Lung (tissue), 12 donors: ENCODE data around the gene WDR82. TPM values are rescaled to one million over a fixed set of nuclear protein-coding genes. Genes with fewer than 3 reads are reported as not detected.

Experiments used
- ATAC-seq: fragments of 200-7000 bp; cut with Tn5 transposase; one replicate; pipeline ENCODE4 v1.9.1; 2020; ENCODE audit warnings: moderate number of reproducible peaks; ENCODE audit not compliant: insufficient read depth, low FRiP score
- DNase-seq, 3 donors: peaks; one replicate each; pipeline ENCODE4 v3.0.0-alpha.2; 2013 to 2017
- H3K27ac ChIP-seq, 2 donors: one replicate each; pipeline ENCODE4 v1.5.1; 2013; ENCODE audit warnings: mild to moderate bottlenecking in 2 of 2, moderate library complexity in 2 of 2, control low read depth in 1 of 2, inconsistent platforms in 1 of 2, low read depth in 1 of 2, low read length in 1 of 2
- H3K27me3 ChIP-seq, 3 donors: one replicate each; pipeline ENCODE4 v1.5.1; 2013; ENCODE audit warnings: low read length in 2 of 3; ENCODE audit not compliant: control insufficient read depth in 3 of 3, insufficient read depth in 3 of 3
- H3K36me3 ChIP-seq, 4 donors: one replicate each; pipeline ENCODE4 v1.5.1; 2013; ENCODE audit warnings: low read length in 4 of 4, mild to moderate bottlenecking in 1 of 4, moderate library complexity in 1 of 4; ENCODE audit not compliant: control insufficient read depth in 4 of 4, insufficient read depth in 4 of 4
- H3K4me1 ChIP-seq, 5 donors: one replicate each; pipeline ENCODE4 v1.5.1; 2013; ENCODE audit warnings: low read length in 5 of 5, mild to moderate bottlenecking in 2 of 5, moderate library complexity in 1 of 5; ENCODE audit not compliant: control insufficient read depth in 5 of 5, insufficient read depth in 5 of 5
- H3K4me3 ChIP-seq: one replicate; pipeline ENCODE4 v1.5.1; 2013; ENCODE audit warnings: mild to moderate bottlenecking, control low read depth, moderate library complexity
- H3K9ac ChIP-seq, 2 donors: one replicate each; pipeline ENCODE4 v1.5.1; 2013; ENCODE audit warnings: low read length in 2 of 2, control low read depth in 1 of 2; ENCODE audit not compliant: insufficient read depth in 1 of 2
- H3K9me3 ChIP-seq, 4 donors: one replicate each; pipeline ENCODE4 v1.5.1; 2013; ENCODE audit warnings: low read length in 3 of 4, mild to moderate bottlenecking in 1 of 4, moderate library complexity in 1 of 4; ENCODE audit not compliant: control insufficient read depth in 4 of 4, insufficient read depth in 3 of 4
- WGBS, 2 donors: extraction: QIAGEN DNeasy Blood & Tissue Kit; methylation state at CpG; one replicate each; pipeline ENCODE4 v1.1.7; 2013; 5-methylcytosine and 5-hydroxymethylcytosine counted together
- polyA plus RNA-seq, 2 donors: library from polyadenylated mRNA; stranded (reverse); fragments of 200-250 nt; gene quantifications; one replicate each; pipeline ENCODE4 v1.2.1, GENCODE V29; 2013
- total RNA-seq, 2 donors: library from RNA; depleted of rRNA in 1 of 2; stranded (reverse); fragments of >200 nt in 1 of 2; gene quantifications; one replicate each; pipeline ENCODE4 v1.2.1, GENCODE V29; 2014 to 2021
- TF ChIP-seq, protein P1 (sequence below): IDR thresholded peaks from 2 replicates; pipeline ENCODE4 v1.5.1; 2012; ENCODE audit warnings: mild to moderate bottlenecking; ENCODE audit errors: control extremely low read depth, extremely low read depth
- donor health status: control.
- donor health status: control.
- donor health status: Bipolar disorder and iron deficiency.
- donor health status: healthy.
- donor health status: DM: yes; HTN: yes; CAD: no.

WDR82 gene
- total and polyA plus RNA-seq, 4 donors: 19.4 to 72.8 (median 51.1) TPM

DNA sequence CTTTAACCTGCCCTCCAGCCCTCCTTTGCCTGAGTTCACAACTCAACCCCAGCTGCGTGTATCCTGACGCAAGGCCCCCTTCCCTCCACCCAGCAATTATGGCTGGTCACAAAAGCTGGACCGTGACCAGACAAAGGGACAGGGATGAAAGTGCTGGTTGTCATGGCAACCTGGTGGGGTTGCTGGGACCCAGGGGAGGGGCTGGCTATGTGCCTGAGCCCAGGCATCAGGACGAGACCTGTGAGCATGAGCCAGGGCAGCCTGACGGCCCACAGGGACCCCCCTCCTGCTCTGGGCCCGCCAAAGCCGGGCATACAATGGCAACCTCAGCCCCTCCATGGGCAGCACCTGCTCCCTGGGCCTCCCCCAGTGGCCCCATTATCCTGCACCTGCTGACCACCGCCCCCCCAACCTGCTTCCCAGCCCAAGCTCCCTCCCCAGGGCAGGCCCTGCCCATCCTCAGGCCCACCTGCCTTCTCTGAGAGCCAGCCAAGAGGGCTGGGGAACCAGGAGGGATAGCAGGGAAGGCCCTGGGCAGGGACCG lies 33.2 kb upstream of the WDR82 start:
- Histone ChIP-seq H3K36me3 (peaks cover 0 to 3% (median 0%) of the 10 kb centered on the region in 4 donors), H3K9me3 (no peaks in the 10 kb centered on the region), H3K4me1 (peaks cover 0 to 24% (median 0%) of the 10 kb centered on the region in 5 donors), H3K27me3 (no peaks in the 10 kb centered on the region), H3K27ac (no peak overlapping the region), H3K4me3 (no peak overlapping the region), H3K9ac (no peak overlapping the region)
- WGBS, 2 donors: 91 to 95% methylated on average over 9 of the region's 9 CpGs
- DNase-seq: peak in 1 of 3 donors; percentile 56
- TF ChIP-seq, protein P1, sequence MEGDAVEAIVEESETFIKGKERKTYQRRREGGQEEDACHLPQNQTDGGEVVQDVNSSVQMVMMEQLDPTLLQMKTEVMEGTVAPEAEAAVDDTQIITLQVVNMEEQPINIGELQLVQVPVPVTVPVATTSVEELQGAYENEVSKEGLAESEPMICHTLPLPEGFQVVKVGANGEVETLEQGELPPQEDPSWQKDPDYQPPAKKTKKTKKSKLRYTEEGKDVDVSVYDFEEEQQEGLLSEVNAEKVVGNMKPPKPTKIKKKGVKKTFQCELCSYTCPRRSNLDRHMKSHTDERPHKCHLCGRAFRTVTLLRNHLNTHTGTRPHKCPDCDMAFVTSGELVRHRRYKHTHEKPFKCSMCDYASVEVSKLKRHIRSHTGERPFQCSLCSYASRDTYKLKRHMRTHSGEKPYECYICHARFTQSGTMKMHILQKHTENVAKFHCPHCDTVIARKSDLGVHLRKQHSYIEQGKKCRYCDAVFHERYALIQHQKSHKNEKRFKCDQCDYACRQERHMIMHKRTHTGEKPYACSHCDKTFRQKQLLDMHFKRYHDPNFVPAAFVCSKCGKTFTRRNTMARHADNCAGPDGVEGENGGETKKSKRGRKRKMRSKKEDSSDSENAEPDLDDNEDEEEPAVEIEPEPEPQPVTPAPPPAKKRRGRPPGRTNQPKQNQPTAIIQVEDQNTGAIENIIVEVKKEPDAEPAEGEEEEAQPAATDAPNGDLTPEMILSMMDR: no peak
- no peak for ATAC-seq

DNA sequence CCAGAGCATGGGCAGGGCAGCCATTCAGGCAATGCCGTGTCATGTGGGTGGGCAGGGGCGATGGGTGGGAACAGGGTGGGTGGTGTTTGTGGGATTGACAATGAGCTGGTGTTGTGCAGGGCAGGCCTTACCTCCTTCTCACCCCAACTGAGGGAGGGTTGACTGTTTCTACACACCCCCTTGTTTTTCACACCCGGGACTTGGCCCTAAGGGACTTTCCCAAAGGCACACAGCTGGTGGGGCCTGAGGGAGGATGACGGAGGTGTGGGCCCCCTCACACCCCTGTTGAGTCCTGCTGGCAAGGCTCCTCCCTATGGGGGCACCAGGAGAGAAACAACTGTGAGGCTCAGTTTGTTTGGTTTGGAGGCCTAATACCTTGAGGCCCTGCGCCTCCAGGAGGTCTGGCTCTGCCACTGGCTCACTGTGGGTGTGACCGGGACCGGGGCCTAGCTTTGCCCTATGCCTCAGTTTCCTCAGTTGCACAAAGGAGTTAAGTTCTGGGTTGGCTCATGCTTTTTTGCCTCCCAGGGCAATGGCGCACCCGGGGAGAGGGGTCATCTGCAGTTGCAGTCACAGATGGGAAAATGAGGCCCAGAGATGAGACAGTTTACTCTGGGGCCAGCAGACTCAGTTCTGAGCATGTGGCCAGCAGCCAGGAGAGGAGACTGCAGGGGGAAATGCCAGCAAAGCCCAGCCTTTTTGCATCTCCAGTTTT lies 32.6 kb upstream of the WDR82 start:
- no peak for ATAC-seq
- peaks cover 0 to 3% (median 0%) of the 10 kb centered on the region in 4 donors for H3K36me3 ChIP-seq
- H3K4me1 ChIP-seq: peaks cover 0 to 24% (median 0%) of the 10 kb centered on the region in 5 donors
- 85 to 91% methylated on average over 9 of the region's 9 CpGs for WGBS, 2 donors
- no peak for DNase-seq
- H3K27me3 ChIP-seq: no peaks in the 10 kb centered on the region
- TF ChIP-seq, protein P1: no peak
- H3K27ac ChIP-seq: no peak overlapping the region
- H3K4me3 ChIP-seq: no peak overlapping the region
- no peak overlapping the region for H3K9ac ChIP-seq
- H3K9me3 ChIP-seq: no peaks in the 10 kb centered on the region

DNA sequence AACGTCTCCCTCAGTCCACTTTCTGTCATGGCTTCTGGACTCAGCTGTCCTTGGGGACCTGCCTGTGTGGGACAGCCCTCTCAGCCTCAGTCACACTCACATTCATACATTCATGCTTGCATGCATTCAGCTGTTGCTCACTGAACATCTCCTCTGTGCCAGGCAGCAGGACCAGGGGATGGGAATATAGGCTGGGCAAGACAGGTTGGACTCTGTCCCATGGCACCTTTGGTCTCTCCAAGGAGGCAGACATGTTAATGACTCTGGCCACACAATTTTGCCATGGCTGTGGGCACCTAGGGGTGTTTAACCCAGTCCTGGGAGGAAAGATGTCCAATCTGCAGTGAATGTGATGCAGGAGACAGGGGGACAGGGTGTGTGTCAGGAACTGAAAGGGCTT lies 29.9 kb upstream of the WDR82 start:
- Histone ChIP-seq H3K4me1 (peaks cover 0 to 24% (median 0%) of the 10 kb centered on the region in 5 donors), H3K9me3 (no peaks in the 10 kb centered on the region), H3K27me3 (no peaks in the 10 kb centered on the region), H3K36me3 (peaks cover 0 to 3% (median 0%) of the 10 kb centered on the region in 4 donors), H3K27ac (no peak overlapping the region), H3K4me3 (no peak overlapping the region), H3K9ac (no peak overlapping the region)
- DNase-seq (no peak), ATAC-seq (no peak)
- 77 to 82% methylated on average over 1 of the region's 1 CpG for WGBS, 2 donors
- TF ChIP-seq, protein P1: no peak
